DMS153 treated with DMSO at 0.1 percent for 48 hours (cell line): Measurements from ENCODE around the gene SLC1A3.
"Not testable (repeated sequence)": the region's sequence is repeated elsewhere in the genome, so short reads cannot be mapped to it uniquely, and the experiment has no call there.

Experiments
- DNase-seq: peaks from one replicate; lab custom pipeline; 2025; ENCODE audit not compliant: unreplicated experiment; lab: John Stamatoyannopoulos, UW

The SLC1A3 gene

GRCh38 chr5:36606428-36607113 is at the start of gene SLC1A3:
Gene SLC1A3 (plus strand): TSS chr5:36606606. CDS start chr5:36608424, 1,818 bp downstream.
- no peak for DNase-seq

- no peak for DNase-seq
These were observed 47.8 kb upstream of the SLC1A3 start for GRCh38 chr5:36558641-36559040.

- no peak for DNase-seq
These were observed 44.8 kb upstream of the SLC1A3 start for GRCh38 chr5:36561601-36562000.

GRCh38 chr5:36569491-36569890 is 36.9 kb upstream of the SLC1A3 start:
- DNase-seq = no peak

- DNase-seq = no peak
These were observed 35.9 kb upstream of the SLC1A3 start for GRCh38 chr5:36570301-36571095.

GRCh38 chr5:36571401-36572042 is 34.9 kb upstream of the SLC1A3 start:
- DNase-seq = no peak

- no peak for DNase-seq
These were observed 33.0 kb upstream of the SLC1A3 start for GRCh38 chr5:36573438-36573837.

- no peak for DNase-seq
These were observed 31.0 kb upstream of the SLC1A3 start for GRCh38 chr5:36575361-36575781.

- DNase-seq = no peak
These were observed 29.7 kb upstream of the SLC1A3 start for GRCh38 chr5:36576721-36577120.

- DNase-seq = not testable (repeated sequence)
These were observed 26.5 kb upstream of the SLC1A3 start for GRCh38 chr5:36579858-36580257.

GRCh38 chr5:36581070-36581469 is 25.3 kb upstream of the SLC1A3 start:
- DNase-seq = no peak

GRCh38 chr5:36584009-36584875 is 22.2 kb upstream of the SLC1A3 start:
- no peak for DNase-seq

GRCh38 chr5:36585701-36586100 is 20.7 kb upstream of the SLC1A3 start:
- no peak for DNase-seq

GRCh38 chr5:36587354-36587753 is 19.1 kb upstream of the SLC1A3 start:
- no peak for DNase-seq

GRCh38 chr5:36589735-36590134 is 16.7 kb upstream of the SLC1A3 start:
- DNase-seq = not testable (repeated sequence)

GRCh38 chr5:36590513-36591286 is 15.7 kb upstream of the SLC1A3 start:
- no peak for DNase-seq

GRCh38 chr5:36593867-36594266 is 12.5 kb upstream of the SLC1A3 start:
- DNase-seq = no peak

- no peak for DNase-seq
These were observed 10.2 kb upstream of the SLC1A3 start for GRCh38 chr5:36596247-36596646.

GRCh38 chr5:36596756-36597155 is 9.7 kb upstream of the SLC1A3 start:
- DNase-seq = no peak

GRCh38 chr5:36598045-36598444 is 8.4 kb upstream of the SLC1A3 start:
- no peak for DNase-seq
